ENCODE measurements around the gene CYP4F3.
"Not testable (repeated sequence)": the region's sequence is repeated elsewhere in the genome, so short reads cannot be mapped to it uniquely, and the experiment has no call there.

- TF ChIP-seq, protein P1, sequence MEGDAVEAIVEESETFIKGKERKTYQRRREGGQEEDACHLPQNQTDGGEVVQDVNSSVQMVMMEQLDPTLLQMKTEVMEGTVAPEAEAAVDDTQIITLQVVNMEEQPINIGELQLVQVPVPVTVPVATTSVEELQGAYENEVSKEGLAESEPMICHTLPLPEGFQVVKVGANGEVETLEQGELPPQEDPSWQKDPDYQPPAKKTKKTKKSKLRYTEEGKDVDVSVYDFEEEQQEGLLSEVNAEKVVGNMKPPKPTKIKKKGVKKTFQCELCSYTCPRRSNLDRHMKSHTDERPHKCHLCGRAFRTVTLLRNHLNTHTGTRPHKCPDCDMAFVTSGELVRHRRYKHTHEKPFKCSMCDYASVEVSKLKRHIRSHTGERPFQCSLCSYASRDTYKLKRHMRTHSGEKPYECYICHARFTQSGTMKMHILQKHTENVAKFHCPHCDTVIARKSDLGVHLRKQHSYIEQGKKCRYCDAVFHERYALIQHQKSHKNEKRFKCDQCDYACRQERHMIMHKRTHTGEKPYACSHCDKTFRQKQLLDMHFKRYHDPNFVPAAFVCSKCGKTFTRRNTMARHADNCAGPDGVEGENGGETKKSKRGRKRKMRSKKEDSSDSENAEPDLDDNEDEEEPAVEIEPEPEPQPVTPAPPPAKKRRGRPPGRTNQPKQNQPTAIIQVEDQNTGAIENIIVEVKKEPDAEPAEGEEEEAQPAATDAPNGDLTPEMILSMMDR (IDR thresholded peaks at IDR 0.05): not testable (repeated sequence)
- TF ChIP-seq ZFX (IDR thresholded peaks at IDR 0.05; ENCODE audit: borderline replicate concordance): not testable (repeated sequence)
Measured at GRCh38 chr19:15679865-15680264, 39.2 kb downstream of the CYP4F3 start.
